MCF 10A (cell line): ENCODE data around the gene STAT4. TPM values are rescaled to one million over a fixed set of nuclear protein-coding genes. Genes with fewer than 3 reads are reported as not detected.
A peak's percentile ranks its signal among the peaks of the same experiment; 100 is the strongest.

Experiments used
- BruUV-seq: library from RNA; stranded (reverse); fragments of 400-500 nt; replicated peaks from 2 replicates; lab custom pipeline; 2021; lab: Mats Ljungman, UMichigan
- CTCF ChIA-PET: fragments of 300-600 bp; sonication (Branson Sonifier 250); formaldehyde crosslinking; extraction: SDS; loops from one replicate; lab custom pipeline; 2021; ENCODE audit warnings: antibody characterized with exemption, inconsistent platforms; lab: Yijun Ruan, JAX
- POLR2A ChIA-PET: fragments of 300-600, 350-650 bp; sonication (Branson Sonifier 250); formaldehyde crosslinking; extraction: SDS; loops from one replicate; lab custom pipeline; 2020; ENCODE audit warnings: antibody characterized with exemption, inconsistent platforms; lab: Yijun Ruan, JAX
- DNase-seq: peaks from one replicate; pipeline ENCODE4 v3.0.0-alpha.2; 2018; ENCODE audit not compliant: unreplicated experiment
- H3K27ac Mint-ChIP-seq: one replicate; pipeline ENCODE4 v1.8.0; 2022; ENCODE audit warnings: mild to moderate bottlenecking, low read depth, mixed read lengths; ENCODE audit not compliant: unreplicated experiment
- H3K27me3 Mint-ChIP-seq: one replicate; pipeline ENCODE4 v1.8.0; 2022; ENCODE audit warnings: mixed read lengths; ENCODE audit not compliant: insufficient read depth, unreplicated experiment
- H3K36me3 Mint-ChIP-seq: one replicate; pipeline ENCODE4 v1.8.0; 2022; ENCODE audit warnings: mild to moderate bottlenecking, moderate library complexity, mixed read lengths; ENCODE audit not compliant: insufficient read depth, unreplicated experiment
- H3K4me1 Mint-ChIP-seq: one replicate; pipeline ENCODE4 v1.8.0; 2022; ENCODE audit warnings: mixed read lengths; ENCODE audit not compliant: insufficient read depth, unreplicated experiment
- H3K4me3 Mint-ChIP-seq: one replicate; pipeline ENCODE4 v1.8.0; 2022; ENCODE audit warnings: mild to moderate bottlenecking, moderate library complexity, mixed read lengths; ENCODE audit not compliant: unreplicated experiment
- H3K9me3 Mint-ChIP-seq: one replicate; pipeline ENCODE4 v1.8.0; 2022; ENCODE audit warnings: mixed read lengths; ENCODE audit not compliant: unreplicated experiment
- CTCF ChIP-seq: fragments of 200-600 bp; IDR thresholded peaks from one replicate; pipeline ENCODE4 v1.8.0; 2022; ENCODE audit warnings: antibody characterized with exemption, mild to moderate bottlenecking; ENCODE audit not compliant: unreplicated experiment
- intact Hi-C: fragments of 100-400 bp; cut with micrococcal nuclease; formaldehyde crosslinking; loops from 2 replicates; pipeline ENCODE4 v1.14.1; 2022
- total RNA-seq: library from RNA; stranded (reverse); gene quantifications from 2 replicates; pipeline ENCODE4 v1.2.3, GENCODE V29; 2022

The STAT4 gene
- total RNA-seq, 1 experiment from 2014 or later = 1.4 TPM

DNA sequence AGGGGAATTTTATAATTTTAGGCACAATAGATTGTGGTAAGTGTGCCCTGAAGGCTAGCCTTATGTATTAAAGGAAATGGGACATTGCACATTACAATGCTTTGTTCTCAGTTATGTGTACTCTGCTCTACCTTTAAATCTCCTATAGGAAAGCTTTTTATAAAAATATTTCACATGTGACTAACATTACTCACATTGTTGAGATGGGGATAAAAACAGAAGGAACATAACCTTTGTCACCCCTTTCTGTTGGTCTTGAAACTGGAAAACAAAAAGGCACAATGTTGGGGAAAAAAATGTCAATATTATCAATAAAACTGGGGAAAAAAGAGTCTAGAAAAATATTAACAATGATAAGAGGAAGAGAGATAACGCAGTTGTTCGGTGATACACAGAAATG lies 119.5 kb downstream of the STAT4 start:
- H3K4me1 Mint-ChIP-seq = no peaks in the 10 kb centered on the region
- intact Hi-C loops = loop anchor here (5.0 kb wide), 1 partner anchor 34 kb away; no protein-coding TSS in a partner anchor
- H3K4me3 Mint-ChIP-seq = no peak overlapping the region
- no peaks in the 10 kb centered on the region for H3K36me3 Mint-ChIP-seq
- no peaks in the 10 kb centered on the region for H3K9me3 Mint-ChIP-seq
- no peak overlapping the region for H3K27ac Mint-ChIP-seq
- H3K27me3 Mint-ChIP-seq = no peaks in the 10 kb centered on the region
- CTCF ChIA-PET = interaction anchor here (0.9 kb wide), 1 partner anchor 252 kb away, joined by 3 read pairs; no protein-coding TSS in a partner anchor
- DNase-seq = no peak
- TF ChIP-seq CTCF = no peak
- BruUV-seq = no TSS peak
- POLR2A ChIA-PET = no interaction called here

DNA sequence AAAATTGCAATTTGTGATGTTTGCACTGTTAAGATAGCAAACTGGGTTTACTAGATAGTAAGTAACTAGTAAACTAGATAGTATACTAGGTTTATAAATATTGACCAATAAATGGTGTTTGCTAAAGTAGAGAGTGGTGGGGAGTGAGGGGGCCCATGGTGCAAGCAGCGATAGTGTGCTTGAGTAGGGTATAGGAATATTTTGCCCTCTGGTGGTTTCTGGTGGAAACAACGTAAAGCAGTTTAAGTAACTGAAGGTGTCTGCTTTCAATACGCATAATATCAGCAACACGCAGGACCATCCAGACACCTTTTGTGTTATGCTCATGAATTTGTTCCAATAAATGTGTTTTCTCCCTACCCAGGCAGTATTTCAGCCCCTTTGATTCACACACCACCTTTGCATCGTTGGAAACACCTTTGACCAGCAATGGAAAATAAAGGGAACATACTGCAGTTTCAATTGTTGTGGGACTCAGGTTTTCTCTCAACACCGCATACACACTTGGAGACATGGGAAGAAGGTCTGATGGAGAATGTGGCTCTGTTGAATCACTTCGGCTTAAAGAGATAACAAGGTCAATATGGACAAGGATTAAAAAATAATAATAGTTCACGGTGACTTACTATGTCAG lies 120.2 kb downstream of the STAT4 start:
- Mint-ChIP-seq H3K4me3 (no peak overlapping the region), H3K27me3 (no peaks in the 10 kb centered on the region), H3K4me1 (no peaks in the 10 kb centered on the region), H3K36me3 (no peaks in the 10 kb centered on the region), H3K9me3 (no peaks in the 10 kb centered on the region), H3K27ac (no peak overlapping the region)
- intact Hi-C loops = loop anchor here (1.0 to 5.0 kb wide), 2 partner anchors 33 to 249 kb away; no protein-coding TSS in a partner anchor
- BruUV-seq = no TSS peak
- DNase-seq = peak; percentile 59
- ChIA-PET POLR2A (no interaction called here), CTCF (interaction anchor here (0.9 to 2.3 kb wide), 2 partner anchors 251 kb away, joined by 3 to 11 read pairs; no protein-coding TSS in a partner anchor)
- TF ChIP-seq CTCF = peak; percentile 61

- Mint-ChIP-seq H3K4me3 (no peak overlapping the region), H3K27me3 (no peaks in the 10 kb centered on the region), H3K36me3 (no peaks in the 10 kb centered on the region), H3K9me3 (no peaks in the 10 kb centered on the region), H3K27ac (no peak overlapping the region), H3K4me1 (no peaks in the 10 kb centered on the region)
- no TSS peak for BruUV-seq
- POLR2A ChIA-PET = interaction anchor here (2.0 to 2.2 kb wide), 2 partner anchors 9 to 15 kb away, joined by 8 to 9 read pairs; partner anchors contain the start of gene STAT1
- no peak for DNase-seq
- CTCF ChIA-PET = interaction anchor here (0.7 to 2.3 kb wide), 10 partner anchors 10 to 250 kb away, joined by 3 to 11 read pairs (median 4); no protein-coding TSS in a partner anchor
- TF ChIP-seq CTCF = no peak
- intact Hi-C loops = no loop called here
These were observed 121.4 kb downstream of the STAT4 start for GRCh38 chr2:191029280-191029950.

DNA sequence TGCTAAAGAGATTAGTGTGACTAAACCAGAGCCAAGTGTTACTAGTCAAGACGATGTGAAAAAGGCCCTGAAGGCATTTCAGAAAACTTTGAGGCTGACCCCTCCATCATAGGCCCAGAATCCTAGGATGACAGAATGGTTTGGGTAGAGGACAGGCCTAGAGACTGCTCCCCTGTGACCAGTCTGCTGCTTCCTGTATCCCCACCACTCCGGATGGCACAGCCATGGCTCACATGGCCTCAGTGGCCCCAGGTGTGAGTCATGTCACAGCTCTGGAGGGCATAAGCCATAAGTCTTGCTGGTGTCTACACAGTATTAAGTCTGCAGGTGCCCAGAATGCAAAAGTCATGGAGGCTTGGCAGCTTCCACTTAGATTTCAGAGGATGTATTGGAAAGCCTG lies 124.4 kb downstream of the STAT4 start:
- ChIA-PET CTCF (interaction anchor here (1.2 kb wide), 1 partner anchor 64 kb away, joined by 3 read pairs; no protein-coding TSS in a partner anchor), POLR2A (no interaction called here)
- H3K36me3 Mint-ChIP-seq = no peaks in the 10 kb centered on the region
- no peaks in the 10 kb centered on the region for H3K27me3 Mint-ChIP-seq
- H3K27ac Mint-ChIP-seq = no peak overlapping the region
- H3K9me3 Mint-ChIP-seq = no peaks in the 10 kb centered on the region
- no peaks in the 10 kb centered on the region for H3K4me1 Mint-ChIP-seq
- TF ChIP-seq CTCF = no peak
- DNase-seq = no peak
- intact Hi-C loops = no loop called here
- H3K4me3 Mint-ChIP-seq = no peak overlapping the region
- BruUV-seq = no TSS peak
